Measurements from ENCODE around the gene ZNF330. TPM values are rescaled to one million over a fixed set of nuclear protein-coding genes. Genes with fewer than 3 reads are reported as not detected.

The ZNF330 gene
- total and polyA plus RNA-seq, 2 of the 8 experiments (the other 6 are each of a cell fraction or from before 2014, with no cell fraction given): 17.7 to 44.3 TPM

DNA sequence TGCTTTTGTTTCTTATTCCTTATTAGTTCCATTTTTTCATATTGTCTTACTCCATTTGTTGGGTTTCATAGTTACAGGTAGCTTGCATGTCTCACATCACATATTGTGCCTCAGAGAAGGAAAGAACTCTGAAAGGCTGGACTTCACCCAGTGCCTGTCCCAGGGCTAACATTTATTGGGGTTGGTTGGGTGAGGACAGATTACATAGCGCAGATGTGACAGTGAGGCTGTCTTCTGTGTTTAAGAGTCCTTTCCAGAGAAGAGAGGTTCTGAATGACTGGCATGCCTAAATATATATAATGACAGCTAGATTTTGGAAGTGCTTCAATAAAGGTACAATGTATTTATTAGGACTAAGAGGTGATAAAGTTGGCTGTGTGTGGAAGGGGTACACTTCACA, 2.7 kb downstream of the ZNF330 start:
- DNase-seq (ENCODE audit: low read depth in 1 of 2, low spot score in 2 of 2): no peak
- H3K4me3 ChIP-seq (ENCODE audit: extremely low read depth in 1 of 4, insufficient read depth in 2 of 4, low read depth in 3 of 4, low read length in 4 of 4): no peak overlapping the region
- WGBS, 2 experiments (ENCODE audit: extremely low coverage in 1 of 2, insufficient coverage in 1 of 2, insufficient read length in 1 of 2, insufficient replicate concordance in 2 of 2, low coverage in 1 of 2, low lambda C conversion rate in 2 of 2, missing lambda C conversion rate in 1 of 2): 100% methylated on average over 1 of the region's 1 CpG; no CpG with 5 or more reads in 1 of the 2 experiments
- H3K9me3 ChIP-seq (ENCODE audit: insufficient read depth in 2 of 2, low read depth in 1 of 2, low read length in 1 of 2): no peaks in the 10 kb centered on the region
- H3K79me1 ChIP-seq (ENCODE audit: low read depth, low read length): no peaks in the 10 kb centered on the region
- no peak overlapping the region for H4K8ac ChIP-seq (ENCODE audit: extremely low read depth, insufficient read depth, low read length)
- CTCF ChIA-PET (ENCODE audit: partially characterized antibody): interaction anchor here (1.0 kb wide), 1 partner anchor 10 kb away, joined by 3 read pairs; no protein-coding TSS in a partner anchor
- no peak overlapping the region for H4K91ac ChIP-seq (replicated peaks; ENCODE audit: insufficient read length, low read length)
- H2BK15ac ChIP-seq (ENCODE audit: low read length): no peak overlapping the region
- H3K23ac ChIP-seq (ENCODE audit: insufficient read length): no peak overlapping the region
- no peak overlapping the region for H3K4ac ChIP-seq (replicated peaks; ENCODE audit: insufficient read length, low read depth, low read length)
- peaks cover 0 to 35% of the 10 kb centered on the region in 2 experiments; a peak in 3 of 4 replicates for H3K79me2 ChIP-seq (ENCODE audit: control insufficient read depth in 1 of 2, insufficient read depth in 2 of 2, low read length in 2 of 2)
- no peak overlapping the region for H3K27ac ChIP-seq (ENCODE audit: low read depth, low read length)
- H3K56ac ChIP-seq (replicated peaks; ENCODE audit: insufficient read length, low read depth, low read length): no peak overlapping the region
- FAIRE-seq: no peak
- H2BK120ac ChIP-seq (replicated peaks; ENCODE audit: low read depth, low read length): no peak overlapping the region
- no peak overlapping the region for H2AK5ac ChIP-seq (ENCODE audit: low read depth, low read length)
- H2BK20ac ChIP-seq (ENCODE audit: low read length): no peak overlapping the region
- H4K20me1 ChIP-seq (replicated peaks in 1 of 2; ENCODE audit: control insufficient read depth in 1 of 2, insufficient read depth in 2 of 2, low read length in 2 of 2): peaks cover 0 to 4% of the 10 kb centered on the region in 2 experiments
- no peaks in the 10 kb centered on the region for H3K27me3 ChIP-seq (replicated peaks in 1 of 4; ENCODE audit: control insufficient read depth in 3 of 4, extremely low read depth in 1 of 4, insufficient read depth in 3 of 4, low read length in 3 of 4)
- no peak overlapping the region for H4K5ac ChIP-seq (ENCODE audit: insufficient read length, low read depth, low read length)
- 0 out of 2 replicates have a peak, but pooled peaks cover 2% of the 10 kb centered on the region for H3K23me2 ChIP-seq (ENCODE audit: low read depth, low read length)
- no peak overlapping the region for H2BK5ac ChIP-seq (ENCODE audit: low read depth, low read length)
- H3K36me3 ChIP-seq (ENCODE audit: control insufficient read depth in 2 of 4, insufficient read depth in 4 of 4, low read length in 3 of 4): peaks cover 0 to 36% (median 3%) of the 10 kb centered on the region in 4 experiments; a peak in 5 of 8 replicates
- no peak overlapping the region for H3K4me2 ChIP-seq (ENCODE audit: insufficient read depth in 1 of 2, low read depth in 2 of 2, low read length in 2 of 2)
- H2AFZ ChIP-seq (ENCODE audit: low read length): no peak overlapping the region
- peaks cover 0 to 5% (median 3%) of the 10 kb centered on the region in 4 experiments; a peak in 5 of 7 replicates for H3K4me1 ChIP-seq (replicated peaks in 1 of 4; ENCODE audit: control insufficient read depth in 3 of 4, insufficient read depth in 4 of 4, low read length in 3 of 4)
- POLR2A ChIA-PET (ENCODE audit: partially characterized antibody): no interaction called here
- H3K14ac ChIP-seq (ENCODE audit: insufficient read length): no peak overlapping the region
- no peak overlapping the region for H3K9ac ChIP-seq (replicated peaks in 1 of 4; ENCODE audit: extremely low read depth in 1 of 4, low read depth in 3 of 4, low read length in 3 of 4)
- no peak overlapping the region for H3K18ac ChIP-seq (ENCODE audit: extremely low read depth, low read length)
- H2BK12ac ChIP-seq (ENCODE audit: low read depth, low read length): no peak overlapping the region
- TF ChIP-seq BRCA1 (IDR thresholded peaks at IDR 0.05; ENCODE audit: low read depth, low read length): no peak
- TF ChIP-seq, protein P1, sequence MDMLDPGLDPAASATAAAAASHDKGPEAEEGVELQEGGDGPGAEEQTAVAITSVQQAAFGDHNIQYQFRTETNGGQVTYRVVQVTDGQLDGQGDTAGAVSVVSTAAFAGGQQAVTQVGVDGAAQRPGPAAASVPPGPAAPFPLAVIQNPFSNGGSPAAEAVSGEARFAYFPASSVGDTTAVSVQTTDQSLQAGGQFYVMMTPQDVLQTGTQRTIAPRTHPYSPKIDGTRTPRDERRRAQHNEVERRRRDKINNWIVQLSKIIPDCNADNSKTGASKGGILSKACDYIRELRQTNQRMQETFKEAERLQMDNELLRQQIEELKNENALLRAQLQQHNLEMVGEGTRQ (IDR thresholded peaks at IDR 0.05; ENCODE audit: low read length): no peak
- TF ChIP-seq TEAD4 (IDR thresholded peaks at IDR 0.05; ENCODE audit: low read depth, low read length): no peak
- TF ChIP-seq CBX8 (IDR thresholded peaks at IDR 0.05; ENCODE audit: borderline replicate concordance, low read depth, low read length): no peak
- no peak for TF ChIP-seq CEBPB (IDR thresholded peaks at IDR 0.05; ENCODE audit: low read depth, low read length)
- no peak for TF ChIP-seq POLR2AphosphoS5 (IDR thresholded peaks at IDR 0.05; ENCODE audit: low read depth, low read length)
- no peak for TF ChIP-seq RFX5 (IDR thresholded peaks at IDR 0.05; ENCODE audit: borderline replicate concordance, low read depth, low read length)
- no peak for TF ChIP-seq NRF1 (IDR thresholded peaks at IDR 0.05; ENCODE audit: low read depth, low read length)
- no peak for TF ChIP-seq SAP30 (IDR thresholded peaks at IDR 0.05; ENCODE audit: insufficient read depth, insufficient replicate concordance, low read length)
- TF ChIP-seq POU5F1 (IDR thresholded peaks at IDR 0.05; ENCODE audit: low read depth, low read length): no peak
- no peak for TF ChIP-seq BCL11A (IDR thresholded peaks at IDR 0.05; ENCODE audit: low read depth in 2 of 2, low read length in 2 of 2)
- TF ChIP-seq, protein P2, sequence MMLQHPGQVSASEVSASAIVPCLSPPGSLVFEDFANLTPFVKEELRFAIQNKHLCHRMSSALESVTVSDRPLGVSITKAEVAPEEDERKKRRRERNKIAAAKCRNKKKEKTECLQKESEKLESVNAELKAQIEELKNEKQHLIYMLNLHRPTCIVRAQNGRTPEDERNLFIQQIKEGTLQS (IDR thresholded peaks at IDR 0.05; ENCODE audit: insufficient read depth, low read depth, low read length): no peak

All from H1 (cell line).